Effector CD8-positive, alpha-beta T cell (primary cell): Measurements from ENCODE around the gene PCAT6.

Experiments
- DNase-seq: peaks from one replicate; lab custom pipeline; 2025; lab: John Stamatoyannopoulos, UW

Gene PCAT6

GRCh38 chr1:202848191-202848542, 37.4 kb downstream of the PCAT6 start:
- DNase-seq, result no peak

GRCh38 chr1:202850593-202851362, 40.0 kb downstream of the PCAT6 start:
- DNase-seq, result no peak

GRCh38 chr1:202852163-202852904, 41.6 kb downstream of the PCAT6 start:
- DNase-seq, result no peak

- DNase-seq, result no peak
These were observed 44.0 kb downstream of the PCAT6 start for GRCh38 chr1:202854787-202855186.

GRCh38 chr1:202856014-202856413, 45.3 kb downstream of the PCAT6 start:
- no peak for DNase-seq

GRCh38 chr1:202857136-202857610, 46.4 kb downstream of the PCAT6 start:
- no peak for DNase-seq

- no peak for DNase-seq
These were observed 47.6 kb downstream of the PCAT6 start for GRCh38 chr1:202858331-202858730.

GRCh38 chr1:202858789-202859414, 48.1 kb downstream of the PCAT6 start:
- no peak for DNase-seq

GRCh38 chr1:202860744-202861419, 50.1 kb downstream of the PCAT6 start:
- no peak for DNase-seq
